Inflammatory macrophage (primary cell): ENCODE results near the gene ADARB2.
"Not testable (repeated sequence)": the region's sequence is repeated elsewhere in the genome, so short reads cannot be mapped to it uniquely, and the experiment has no call there.

Source experiments
- DNase-seq, 2 donors: peaks; one replicate each; pipeline ENCODE4 v3.0.0-alpha.2; 2020 to 2022

ADARB2 gene

GRCh38 chr10:1414893-1415292 is 322.4 kb downstream of the ADARB2 start:
- no peak for DNase-seq

GRCh38 chr10:1414346-1414745 is 323.0 kb downstream of the ADARB2 start:
- not testable (repeated sequence) for DNase-seq

GRCh38 chr10:1413823-1414222 is 323.5 kb downstream of the ADARB2 start:
- no peak for DNase-seq

- DNase-seq: no peak
Measured at GRCh38 chr10:1413256-1413655, 324.1 kb downstream of the ADARB2 start.

GRCh38 chr10:1412531-1413189 is 324.7 kb downstream of the ADARB2 start:
- DNase-seq: no peak

GRCh38 chr10:1411956-1412355 is 325.4 kb downstream of the ADARB2 start:
- DNase-seq: no peak

- no peak for DNase-seq
Measured at GRCh38 chr10:1411451-1411850, 325.9 kb downstream of the ADARB2 start.

GRCh38 chr10:1410469-1411395 is 326.6 kb downstream of the ADARB2 start:
- DNase-seq: no peak

GRCh38 chr10:1410032-1410431 is 327.3 kb downstream of the ADARB2 start:
- DNase-seq: no peak

- DNase-seq: no peak
Measured at GRCh38 chr10:1409392-1409791, 327.9 kb downstream of the ADARB2 start.

GRCh38 chr10:1408651-1409367 is 328.5 kb downstream of the ADARB2 start:
- DNase-seq: no peak

- no peak for DNase-seq
Measured at GRCh38 chr10:1406967-1407945, 330.1 kb downstream of the ADARB2 start.

GRCh38 chr10:1406132-1406966 is 331.0 kb downstream of the ADARB2 start:
- DNase-seq: no peak

- no peak for DNase-seq
Measured at GRCh38 chr10:1404323-1405260, 332.7 kb downstream of the ADARB2 start.

GRCh38 chr10:1403508-1404322 is 333.6 kb downstream of the ADARB2 start:
- DNase-seq: no peak

- no peak for DNase-seq
Measured at GRCh38 chr10:1402816-1403507, 334.4 kb downstream of the ADARB2 start.

- DNase-seq: no peak
Measured at GRCh38 chr10:1402016-1402770, 335.1 kb downstream of the ADARB2 start.
